NCI-H1048 (cell line): ENCODE results near the gene NDRG4.

ENCODE experiments used
- DNase-seq: peaks from one replicate; lab custom pipeline; 2025; lab: John Stamatoyannopoulos, UW

Gene NDRG4

GRCh38 chr16:58495521-58496331, 4.2 kb upstream of the NDRG4 start:
- DNase-seq = no peak

DNA sequence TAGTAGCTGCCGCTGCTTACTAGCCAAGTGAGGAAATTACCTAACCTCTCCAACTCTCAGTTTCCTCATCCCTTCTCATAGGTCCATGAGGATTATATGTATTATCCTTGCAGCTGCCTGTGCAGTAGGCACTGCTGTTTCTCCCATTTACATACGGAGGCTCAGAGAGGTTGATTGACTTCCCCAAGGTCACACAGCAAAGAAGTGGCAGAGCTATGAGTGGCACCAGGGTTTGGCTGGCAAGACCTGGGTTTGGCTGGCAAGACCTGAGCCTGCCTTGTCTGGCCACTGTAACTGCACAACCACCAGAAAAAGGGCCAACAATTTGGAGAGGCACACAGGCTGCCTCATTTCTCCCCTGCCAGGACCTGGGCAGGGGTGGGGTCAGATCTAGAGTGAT, 2.5 kb upstream of the NDRG4 start:
- DNase-seq = no peak

- no peak for DNase-seq
Observed at GRCh38 chr16:58497935-58498334, 2.0 kb upstream of the NDRG4 start.

DNA sequence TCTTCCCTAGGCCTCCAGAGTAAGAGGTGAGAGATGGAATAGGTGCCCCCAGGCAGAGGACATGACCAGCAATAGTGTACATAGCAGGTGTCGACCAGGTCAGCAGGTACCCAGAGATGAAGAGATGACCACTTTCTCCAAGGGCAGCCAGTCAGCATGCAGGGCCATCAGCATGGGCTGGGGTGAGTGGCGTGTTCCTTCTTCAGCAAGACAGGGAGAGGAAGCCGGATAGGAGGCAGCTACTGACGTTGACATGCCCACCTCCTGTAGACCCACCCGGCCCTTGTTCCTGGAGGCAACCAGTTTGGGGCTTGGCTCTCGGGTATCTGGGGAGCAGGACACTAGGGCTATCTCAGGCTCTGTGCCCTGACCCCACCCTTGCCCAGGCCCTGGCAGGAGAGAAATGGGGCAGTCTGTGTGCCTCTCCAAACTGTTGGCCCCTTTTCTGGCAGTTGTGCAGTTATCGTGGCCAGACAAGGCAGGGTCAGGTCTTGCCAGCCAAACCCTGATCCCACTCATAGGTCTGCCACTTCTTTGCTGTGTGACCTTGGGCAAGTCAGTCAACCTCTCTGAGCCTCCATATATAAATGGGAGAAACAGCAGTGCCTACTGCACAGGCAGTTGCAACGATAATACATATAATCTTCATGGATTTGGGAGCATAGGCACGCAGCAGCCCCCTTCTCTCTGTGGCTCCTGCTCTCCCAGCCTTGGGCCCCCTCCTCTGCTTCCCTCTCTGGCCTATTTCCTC, 1.4 kb upstream of the NDRG4 start:
- DNase-seq = no peak

DNA sequence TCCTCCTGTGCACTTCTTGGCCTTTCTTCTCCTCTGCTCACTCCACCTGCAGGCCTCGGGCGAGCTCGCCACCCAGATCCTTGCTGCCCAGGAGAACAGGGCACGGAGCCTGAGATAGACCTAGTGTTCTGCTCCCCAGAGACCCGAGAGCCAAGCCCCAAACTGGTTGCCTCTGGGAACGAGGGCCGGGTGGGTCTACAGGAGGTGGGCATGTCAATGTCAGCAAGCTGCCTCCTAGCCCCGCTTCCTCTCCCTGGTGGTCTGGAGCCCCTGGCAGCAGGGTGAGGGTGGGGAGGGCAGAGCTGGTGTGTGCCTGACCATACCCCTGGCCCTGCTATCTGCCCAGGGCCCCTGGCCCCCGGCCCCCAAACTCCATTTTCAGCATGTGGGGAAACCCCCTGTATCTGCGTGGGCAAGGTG, 841 bp upstream of the NDRG4 start:
- no peak for DNase-seq

DNA sequence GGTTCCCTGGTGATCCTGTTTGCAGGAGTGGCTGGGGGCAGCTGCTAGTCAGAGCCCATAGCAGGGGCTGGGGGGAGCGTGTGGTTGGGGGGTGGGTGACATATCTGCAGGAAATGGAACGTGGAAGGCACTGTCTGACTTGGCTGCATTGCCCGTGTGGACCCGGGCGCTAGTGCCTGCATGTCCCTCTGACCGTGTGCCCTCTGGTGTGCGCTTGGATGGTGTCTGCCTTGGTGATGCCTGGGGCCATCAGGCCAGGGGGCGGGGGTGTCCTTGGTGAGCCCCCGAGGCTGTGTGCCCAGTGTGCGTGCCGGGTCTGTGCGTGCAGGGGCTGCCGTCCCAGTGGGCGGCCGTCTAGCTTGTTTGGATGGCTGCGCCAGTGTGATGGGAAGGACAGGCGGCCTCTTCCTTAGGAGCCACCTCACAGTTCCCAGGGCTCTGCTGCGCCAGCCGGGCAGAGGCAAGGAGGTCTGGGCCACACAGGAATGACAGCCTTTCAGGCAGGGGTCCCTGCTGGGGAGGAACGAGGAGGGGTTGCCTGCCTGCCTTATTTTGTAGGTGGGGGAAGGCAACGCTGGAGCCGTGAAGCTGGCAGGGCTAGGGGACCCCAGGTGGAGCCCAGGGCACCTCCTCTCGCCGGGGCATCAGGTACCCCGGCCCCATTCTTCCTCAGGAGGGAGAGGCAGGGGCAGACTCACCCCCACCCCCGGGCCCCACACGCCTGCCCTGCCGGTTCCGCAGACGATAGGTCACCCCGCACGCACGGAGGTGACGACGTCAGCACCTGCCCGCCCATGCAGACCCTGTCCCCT, 693 bp downstream of the NDRG4 start:
- no peak for DNase-seq

DNA sequence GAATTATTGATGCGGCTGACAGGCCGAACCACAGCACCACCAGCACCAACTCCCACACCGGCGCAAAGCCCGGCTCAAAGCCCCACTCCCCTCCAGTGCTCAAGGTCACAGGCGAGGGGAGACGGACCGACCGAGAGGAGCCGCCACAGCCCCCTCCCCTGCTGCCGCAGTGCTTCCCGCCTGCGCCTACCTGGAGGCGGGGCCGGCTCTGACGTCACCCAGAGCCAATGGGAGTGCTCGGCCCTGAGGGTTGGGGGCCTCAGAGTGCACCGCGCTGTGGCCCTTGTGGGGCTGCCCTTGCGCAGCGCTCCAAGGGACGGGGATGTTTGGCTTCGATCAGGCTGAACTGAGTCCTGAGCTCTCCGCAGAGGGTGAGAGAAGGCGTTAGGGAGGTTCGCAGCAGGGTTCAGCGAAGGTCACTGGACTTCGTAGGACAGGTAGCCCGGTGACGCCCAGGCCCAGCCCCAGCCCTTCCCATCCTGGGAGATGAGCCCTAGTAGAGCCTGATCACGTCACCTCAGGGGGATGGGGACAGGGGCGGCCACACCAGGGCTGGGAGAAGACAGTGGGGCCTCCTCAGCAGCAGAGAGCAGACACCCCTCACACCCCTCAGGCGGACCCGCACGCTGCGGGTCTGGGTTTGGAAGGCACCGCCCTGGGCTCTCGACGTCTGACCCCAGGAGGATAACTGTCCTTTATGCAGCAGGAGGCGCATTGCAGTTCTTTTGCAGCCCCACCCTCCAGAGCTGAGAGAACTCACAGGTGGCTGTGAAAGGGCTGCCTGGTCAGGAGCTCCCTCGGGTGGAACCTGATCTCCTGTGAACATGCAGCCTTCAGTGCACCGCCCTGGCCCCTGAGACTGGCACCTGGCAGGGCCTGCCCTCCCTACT, 1.5 kb downstream of the NDRG4 start:
- no peak for DNase-seq

DNA sequence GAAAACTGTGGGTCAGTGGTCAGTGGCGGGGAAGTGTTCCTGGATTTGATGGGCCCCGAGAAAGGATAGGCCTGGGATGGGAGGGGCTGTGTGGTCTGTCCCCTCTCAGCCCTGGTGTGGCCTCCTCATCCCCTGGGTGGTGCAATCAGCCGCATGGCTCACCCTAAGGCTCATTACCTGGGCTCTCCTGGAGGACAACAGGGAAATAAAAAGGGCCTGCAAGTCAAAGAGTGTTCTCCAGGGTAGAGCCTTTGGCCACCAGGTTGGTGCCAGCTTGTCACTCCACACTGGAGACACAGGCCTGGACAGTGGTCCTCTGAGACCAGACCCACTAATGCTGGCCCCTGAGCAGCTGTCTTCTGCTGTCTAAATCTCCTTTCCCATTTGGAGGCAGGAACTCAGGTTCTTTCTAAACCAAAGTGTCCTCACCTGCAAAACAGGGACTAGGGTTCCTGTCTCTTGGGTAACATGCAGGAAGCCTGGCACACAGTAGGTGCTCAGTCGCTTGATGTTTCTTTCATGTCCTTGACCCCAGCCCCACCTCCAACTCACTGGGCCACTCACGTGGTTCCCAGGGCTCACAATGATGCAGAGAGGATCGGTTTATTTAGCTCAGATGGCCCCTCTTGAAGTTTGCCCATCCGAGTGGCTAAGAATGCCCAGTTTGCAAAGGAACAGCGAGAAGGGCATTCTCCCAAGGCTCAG, 2.4 kb downstream of the NDRG4 start:
- DNase-seq = no peak

DNA sequence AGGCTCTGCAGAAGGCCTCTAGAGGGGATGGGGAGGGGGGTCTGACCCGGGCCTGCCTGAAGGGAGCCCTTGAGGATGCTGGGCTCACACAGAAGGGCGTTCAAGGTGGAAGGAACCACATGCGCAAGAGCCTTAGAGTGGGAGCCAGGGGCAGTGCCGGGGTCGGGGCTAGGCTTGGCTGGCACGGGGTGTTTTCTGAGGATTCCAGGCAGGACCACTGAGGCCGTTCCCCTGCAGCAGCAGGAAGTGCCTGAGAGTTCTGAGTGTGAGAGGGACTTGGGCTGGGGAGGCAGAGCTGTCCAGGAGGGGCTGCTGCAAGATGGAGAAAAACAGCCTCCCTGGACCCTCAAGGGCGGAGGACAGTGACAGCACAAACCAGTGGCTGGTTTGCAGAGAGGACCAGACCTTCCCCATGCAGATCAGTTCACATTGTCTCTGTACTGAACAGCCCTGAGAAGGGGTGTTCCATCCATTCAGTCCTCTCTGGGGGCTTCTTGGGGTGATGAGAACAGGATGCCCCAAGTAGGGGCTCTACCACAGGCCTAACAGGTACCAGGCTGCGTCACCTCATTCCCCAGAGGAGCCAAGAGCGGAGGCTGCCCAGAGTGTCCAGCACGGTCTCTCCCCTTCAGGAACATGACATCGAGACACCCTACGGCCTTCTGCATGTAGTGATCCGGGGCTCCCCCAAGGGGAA, 3.4 kb downstream of the NDRG4 start:
- DNase-seq = no peak

- no peak for DNase-seq
Observed at GRCh38 chr16:58503863-58504688, 4.1 kb downstream of the NDRG4 start.

DNA sequence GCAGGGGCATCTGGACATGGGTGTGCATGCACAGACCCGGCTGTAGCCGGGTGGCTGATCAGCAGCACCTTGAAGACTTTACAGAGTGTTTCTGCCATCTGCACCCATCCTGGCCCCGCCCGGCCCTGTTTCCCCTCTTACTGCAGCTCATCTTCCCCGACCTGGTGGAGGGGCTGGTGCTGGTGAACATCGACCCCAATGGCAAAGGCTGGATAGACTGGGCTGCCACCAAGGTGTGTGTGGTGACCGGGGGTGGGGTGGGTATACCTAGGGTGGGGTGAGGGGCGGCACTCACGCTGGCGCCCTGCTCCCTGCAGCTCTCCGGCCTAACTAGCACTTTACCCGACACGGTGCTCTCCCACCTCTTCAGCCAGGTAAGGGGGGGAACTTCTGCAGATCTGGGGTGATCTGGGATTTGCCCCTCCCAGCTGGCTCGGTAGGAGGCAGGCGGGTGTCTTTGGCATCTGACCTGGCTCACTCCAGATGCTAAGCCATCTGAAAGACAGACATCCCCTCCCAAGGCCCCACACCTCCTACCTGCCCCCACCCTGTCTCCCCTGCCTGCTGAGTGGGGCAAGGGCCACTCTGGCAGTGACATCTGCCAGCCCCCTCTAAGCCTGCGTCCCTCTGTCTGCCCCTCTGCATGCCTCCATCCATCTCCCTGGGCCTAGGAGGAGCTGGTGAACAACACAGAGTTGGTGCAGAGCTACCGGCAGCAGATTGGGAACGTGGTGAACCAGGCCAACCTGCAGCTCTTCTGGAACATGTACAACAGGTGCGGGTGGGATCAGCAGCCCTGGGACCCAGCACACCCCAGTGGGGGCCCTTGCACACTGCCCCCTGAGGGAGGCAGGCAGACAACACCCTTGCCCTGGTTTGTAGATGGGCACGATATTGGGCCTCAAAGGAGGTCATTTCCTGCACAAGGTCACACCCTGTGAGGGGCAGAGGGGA, 6.6 kb downstream of the NDRG4 start:
- no peak for DNase-seq

- no peak for DNase-seq
Observed at GRCh38 chr16:58507195-58507962, 7.4 kb downstream of the NDRG4 start.

GRCh38 chr16:58507963-58508670, 8.2 kb downstream of the NDRG4 start:
- no peak for DNase-seq

DNA sequence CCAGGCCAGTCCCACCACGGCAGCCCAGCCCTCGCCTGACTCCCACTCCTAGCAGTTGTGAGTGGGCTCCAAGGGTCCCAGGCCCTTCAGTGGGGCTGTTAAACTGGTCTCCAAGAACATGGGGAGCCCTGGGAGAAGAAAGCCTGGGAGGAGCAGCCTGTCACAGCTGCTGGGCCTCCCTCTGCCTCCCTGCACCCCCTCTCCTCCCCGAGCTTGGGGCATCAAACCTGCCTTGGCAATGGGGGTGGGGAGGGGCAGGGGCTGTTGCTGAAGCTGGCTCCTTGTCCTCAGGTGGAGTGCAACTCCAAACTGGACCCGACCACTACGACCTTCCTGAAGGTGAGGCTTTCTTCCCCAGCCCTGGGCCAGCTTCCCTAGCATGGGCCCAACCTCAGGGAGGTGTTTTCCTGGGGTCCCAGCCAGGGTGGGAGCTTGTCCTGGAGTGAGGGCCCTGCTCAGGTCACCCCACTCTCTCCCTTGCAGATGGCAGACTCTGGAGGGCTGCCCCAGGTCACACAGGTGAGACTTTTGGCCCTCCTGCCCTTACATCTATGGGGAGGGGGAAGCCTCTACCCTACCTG, 8.8 kb downstream of the NDRG4 start:
- no peak for DNase-seq

- no peak for DNase-seq
Observed at GRCh38 chr16:58509256-58510096, 9.5 kb downstream of the NDRG4 start.
